Peyer's patch (tissue), 4 donors: Measurements from ENCODE around the gene MBD3L4.
"Not testable (repeated sequence)": the region's sequence is repeated elsewhere in the genome, so short reads cannot be mapped to it uniquely, and the experiment has no call there.

Experiments used
- CTCF ChIP-seq, 6 experiments: fragments of 450-650 bp in 4 of 6; fragments of 200-600 bp in 2 of 6; sonication (generic) in 1 of 6; IDR thresholded peaks; one replicate each; pipeline ENCODE4 v1.5.1; 2017 to 2019; ENCODE audit warnings: antibody characterized with exemption in 6 of 6, mild to moderate bottlenecking in 3 of 6, moderate library complexity in 1 of 6
- POLR2A ChIP-seq, 2 donors: fragments of 450-650 bp; IDR thresholded peaks; one replicate each; pipeline ENCODE4 v1.5.1; 2017; ENCODE audit warnings: antibody characterized with exemption in 2 of 2, mild to moderate bottlenecking in 2 of 2, moderate library complexity in 2 of 2

- not testable (repeated sequence) for TF ChIP-seq CTCF, POLR2A (IDR thresholded peaks at IDR 0.05)
Measured at GRCh38 chr19:7058576-7058975, 18.6 kb upstream of the MBD3L4 start, which contains the start of gene MBD3L3.
